Trophoblast cell (in vitro differentiated cells and primary cell): ENCODE measurements around the gene CEP41.

Source experiments
- DNase-seq, 2 donors: peaks; one replicate each; pipeline ENCODE4 v3.0.0-alpha.2; 2016
- H2AFZ ChIP-seq: 2 replicates; pipeline ENCODE4 v1.6.1; 2013; ENCODE audit warnings: low read length, moderate library complexity, mild to moderate bottlenecking; ENCODE audit not compliant: insufficient read depth, poor library complexity
- H2AK5ac ChIP-seq: 2 replicates; pipeline ENCODE4 v1.6.1; 2013; ENCODE audit warnings: mild to moderate bottlenecking, low read length
- H2BK120ac ChIP-seq: 2 replicates; pipeline ENCODE4 v1.6.1; 2013; ENCODE audit warnings: low read length, mild to moderate bottlenecking, moderate library complexity; ENCODE audit not compliant: insufficient read depth, poor library complexity
- H2BK12ac ChIP-seq: 2 replicates; pipeline ENCODE4 v1.6.1; 2013; ENCODE audit warnings: mild to moderate bottlenecking, low read length, moderate library complexity
- H2BK5ac ChIP-seq: 2 replicates; pipeline ENCODE4 v1.6.1; 2013; ENCODE audit warnings: low read length, low read depth, moderate library complexity, mild to moderate bottlenecking; ENCODE audit not compliant: poor library complexity
- H3K14ac ChIP-seq: 2 replicates; pipeline ENCODE4 v1.6.1; 2013; ENCODE audit warnings: mild to moderate bottlenecking, low read length
- H3K18ac ChIP-seq: 2 replicates; pipeline ENCODE4 v1.6.1; 2013; ENCODE audit warnings: mild to moderate bottlenecking, low read length
- H3K23ac ChIP-seq: 2 replicates; pipeline ENCODE4 v1.6.1; 2013; ENCODE audit warnings: low read length
- H3K27ac ChIP-seq: 2 replicates; pipeline ENCODE4 v1.5.1; 2013; ENCODE audit warnings: low read depth, mild to moderate bottlenecking, inconsistent platforms, low read length, moderate library complexity
- H3K27me3 ChIP-seq: 2 replicates; pipeline ENCODE4 v1.6.1; 2013; ENCODE audit warnings: inconsistent platforms, mild to moderate bottlenecking, low read length, moderate library complexity; ENCODE audit not compliant: insufficient read depth
- H3K36me3 ChIP-seq, 2 experiments: 1 replicate in 1 of 2; 2 replicates in 1 of 2; pipeline ENCODE4 v1.6.1; 2013; ENCODE audit warnings: low read length in 2 of 2, mild to moderate bottlenecking in 2 of 2, moderate library complexity in 1 of 2; ENCODE audit not compliant: insufficient read depth in 2 of 2, control insufficient read depth in 1 of 2
- H3K4ac ChIP-seq: 2 replicates; pipeline ENCODE4 v1.6.1; 2013; ENCODE audit warnings: low read depth, mild to moderate bottlenecking, low read length, moderate library complexity
- H3K4me1 ChIP-seq, 2 experiments: 1 replicate in 1 of 2; 2 replicates in 1 of 2; pipeline ENCODE4 v1.6.1; 2013; ENCODE audit warnings: low read length in 2 of 2, mild to moderate bottlenecking in 2 of 2, moderate library complexity in 1 of 2; ENCODE audit not compliant: insufficient read depth in 2 of 2, control insufficient read depth in 1 of 2
- H3K4me2 ChIP-seq: 2 replicates; pipeline ENCODE4 v1.6.1; 2013; ENCODE audit warnings: inconsistent platforms, mild to moderate bottlenecking, low read length, moderate library complexity
- H3K4me3 ChIP-seq: 2 replicates; pipeline ENCODE4 v1.5.1; 2013; ENCODE audit warnings: mild to moderate bottlenecking, low read depth, low read length, inconsistent platforms
- H3K79me1 ChIP-seq: one replicate; pipeline ENCODE4 v1.6.1; 2013; ENCODE audit warnings: low read length
- H3K79me2 ChIP-seq: 2 replicates; pipeline ENCODE4 v1.6.1; 2013; ENCODE audit warnings: low read length, mild to moderate bottlenecking; ENCODE audit not compliant: control insufficient read depth, insufficient read depth, poor library complexity
- H3K9ac ChIP-seq: 2 replicates; pipeline ENCODE4 v1.6.1; 2013; ENCODE audit warnings: mild to moderate bottlenecking, low read length
- H3K9me3 ChIP-seq: 2 replicates; pipeline ENCODE4 v1.6.1; 2013; ENCODE audit warnings: low read depth, mild to moderate bottlenecking, control low read depth, inconsistent platforms, low read length; ENCODE audit not compliant: insufficient read depth
- H4K12ac ChIP-seq: 2 replicates; pipeline ENCODE4 v1.6.1; 2013; ENCODE audit warnings: low read depth, mild to moderate bottlenecking, low read length, moderate library complexity
- H4K8ac ChIP-seq: 2 replicates; pipeline ENCODE4 v1.6.1; 2013; ENCODE audit warnings: low read depth, mild to moderate bottlenecking, low read length, moderate library complexity
- H4K91ac ChIP-seq: one replicate; pipeline ENCODE4 v1.6.1; 2013; ENCODE audit warnings: low read depth, mild to moderate bottlenecking, low read length, moderate library complexity
- WGBS: extraction: QIAGEN DNeasy Blood & Tissue Kit; methylation state at CpG from one replicate; pipeline ENCODE4 v1.1.7; 2013; ENCODE audit warnings: missing lambda C conversion rate; ENCODE audit not compliant: insufficient read length, insufficient coverage; ENCODE audit errors: extremely low coverage; 5-methylcytosine and 5-hydroxymethylcytosine counted together

The CEP41 gene

GRCh38 chr7:130409067-130409711 is 31.6 kb downstream of the CEP41 start:
- no peaks in the 10 kb centered on the region for H3K36me3 ChIP-seq
- peak in 1 of 2 donors; percentile 65 for DNase-seq
- no peak overlapping the region for H4K91ac ChIP-seq
- no peak overlapping the region for H2BK12ac ChIP-seq
- H2BK5ac ChIP-seq = no peak overlapping the region
- no peak overlapping the region for H3K23ac ChIP-seq
- H3K4me3 ChIP-seq = no peak overlapping the region
- peaks cover 7 to 9% of the 10 kb centered on the region in 2 experiments for H3K4me1 ChIP-seq
- H3K27me3 ChIP-seq = no peaks in the 10 kb centered on the region
- H4K8ac ChIP-seq = no peak overlapping the region
- H3K79me1 ChIP-seq = peaks cover 17% of the 10 kb centered on the region
- no peak overlapping the region for H2AK5ac ChIP-seq
- H3K14ac ChIP-seq = no peak overlapping the region
- no peak overlapping the region for H3K9ac ChIP-seq
- no CpG with 5 or more reads among the region's 3 CpGs for WGBS
- H2BK120ac ChIP-seq = no peak overlapping the region
- H3K79me2 ChIP-seq = peaks cover 2% of the 10 kb centered on the region
- peak overlapping the region; percentile 95 for H3K27ac ChIP-seq
- H4K12ac ChIP-seq = no peak overlapping the region
- H3K4ac ChIP-seq = no peak overlapping the region
- no peak overlapping the region for H3K18ac ChIP-seq
- no peak overlapping the region for H2AFZ ChIP-seq
- H3K4me2 ChIP-seq = peak overlapping the region; percentile 9
- H3K9me3 ChIP-seq = no peaks in the 10 kb centered on the region

GRCh38 chr7:130405003-130405402 is 35.8 kb downstream of the CEP41 start:
- Histone ChIP-seq H3K9ac (no peak overlapping the region), H2AK5ac (no peak overlapping the region), H3K18ac (no peak overlapping the region), H3K14ac (no peak overlapping the region), H4K12ac (no peak overlapping the region), H4K91ac (no peak overlapping the region), H4K8ac (no peak overlapping the region), H3K27me3 (no peaks in the 10 kb centered on the region), H3K23ac (no peak overlapping the region), H3K4me1 (peaks cover 3 to 5% of the 10 kb centered on the region in 2 experiments), H2AFZ (no peak overlapping the region), H2BK12ac (no peak overlapping the region), H3K4me2 (no peak overlapping the region), H3K79me1 (peaks cover 15% of the 10 kb centered on the region), H3K27ac (no peak overlapping the region), H2BK120ac (no peak overlapping the region), H2BK5ac (no peak overlapping the region), H3K79me2 (no peaks in the 10 kb centered on the region), H3K4me3 (no peak overlapping the region), H3K4ac (no peak overlapping the region), H3K9me3 (no peaks in the 10 kb centered on the region), H3K36me3 (peaks cover 0 to 3% of the 10 kb centered on the region in 2 experiments)
- no peak for DNase-seq
- no CpG with 5 or more reads among the region's 2 CpGs for WGBS

- no peak overlapping the region for H3K23ac ChIP-seq
- H3K27me3 ChIP-seq = no peaks in the 10 kb centered on the region
- no peak overlapping the region for H3K14ac ChIP-seq
- no peaks in the 10 kb centered on the region for H3K79me2 ChIP-seq
- H3K4me2 ChIP-seq = no peak overlapping the region
- no peak overlapping the region for H4K91ac ChIP-seq
- H3K79me1 ChIP-seq = peaks cover 22% of the 10 kb centered on the region
- no peak overlapping the region for H2AFZ ChIP-seq
- no peak overlapping the region for H3K4ac ChIP-seq
- no peak overlapping the region for H4K8ac ChIP-seq
- H3K4me3 ChIP-seq = no peak overlapping the region
- H3K36me3 ChIP-seq = peaks cover 2 to 3% of the 10 kb centered on the region in 2 experiments
- no peak overlapping the region for H3K27ac ChIP-seq
- no peak overlapping the region for H2BK120ac ChIP-seq
- no peaks in the 10 kb centered on the region for H3K9me3 ChIP-seq
- H4K12ac ChIP-seq = no peak overlapping the region
- H2BK5ac ChIP-seq = no peak overlapping the region
- no peak overlapping the region for H2BK12ac ChIP-seq
- no peak overlapping the region for H3K18ac ChIP-seq
- no peak overlapping the region for H2AK5ac ChIP-seq
- H3K4me1 ChIP-seq = peaks cover 6% of the 10 kb centered on the region in 2 experiments
- DNase-seq = peak in 1 of 2 donors; percentile 21
- WGBS = no CpG with 5 or more reads among the region's 3 CpGs
- no peak overlapping the region for H3K9ac ChIP-seq
Measured at GRCh38 chr7:130401578-130401977, 39.2 kb downstream of the CEP41 start.

GRCh38 chr7:130401101-130401500 is 39.7 kb downstream of the CEP41 start:
- H3K23ac ChIP-seq = no peak overlapping the region
- peaks cover 23% of the 10 kb centered on the region for H3K79me1 ChIP-seq
- H3K4ac ChIP-seq = no peak overlapping the region
- no peak overlapping the region for H3K4me3 ChIP-seq
- H3K79me2 ChIP-seq = no peaks in the 10 kb centered on the region
- no peak overlapping the region for H3K18ac ChIP-seq
- H2BK12ac ChIP-seq = no peak overlapping the region
- H2BK5ac ChIP-seq = no peak overlapping the region
- no peak overlapping the region for H3K9ac ChIP-seq
- H3K36me3 ChIP-seq = peaks cover 2 to 3% of the 10 kb centered on the region in 2 experiments
- H3K9me3 ChIP-seq = no peaks in the 10 kb centered on the region
- H2BK120ac ChIP-seq = no peak overlapping the region
- no peak overlapping the region for H4K91ac ChIP-seq
- H4K8ac ChIP-seq = no peak overlapping the region
- H3K14ac ChIP-seq = no peak overlapping the region
- H3K27ac ChIP-seq = no peak overlapping the region
- no peak overlapping the region for H3K4me2 ChIP-seq
- H2AFZ ChIP-seq = no peak overlapping the region
- peaks cover 6 to 7% of the 10 kb centered on the region in 2 experiments for H3K4me1 ChIP-seq
- DNase-seq = no peak
- H3K27me3 ChIP-seq = no peaks in the 10 kb centered on the region
- no peak overlapping the region for H2AK5ac ChIP-seq
- H4K12ac ChIP-seq = no peak overlapping the region
- no CpG with 5 or more reads among the region's 1 CpG for WGBS
